Esophagus muscularis mucosa (tissue), 4 donors: Measurements from ENCODE around the gene SFMBT1.

Experiments
- EP300 ChIP-seq: sonication (generic); formaldehyde crosslinking; IDR thresholded peaks from one replicate; pipeline ENCODE4 v1.6.1; 2017; ENCODE audit warnings: antibody characterized with exemption
- POLR2A ChIP-seq: fragments of 450-650 bp; IDR thresholded peaks from one replicate; pipeline ENCODE4 v1.6.1; 2017; ENCODE audit warnings: antibody characterized with exemption, moderate library complexity, mild to moderate bottlenecking, low read depth
- TF ChIP-seq, protein P1 (sequence below), 3 experiments: fragments of 200-600 bp in 2 of 3; fragments of 450-650 bp in 1 of 3; sonication (generic) in 2 of 3; IDR thresholded peaks; one replicate each; pipeline ENCODE4 v1.5.1; 2017 to 2019; ENCODE audit warnings: antibody characterized with exemption in 3 of 3, mild to moderate bottlenecking in 2 of 3, moderate library complexity in 1 of 3

DNA sequence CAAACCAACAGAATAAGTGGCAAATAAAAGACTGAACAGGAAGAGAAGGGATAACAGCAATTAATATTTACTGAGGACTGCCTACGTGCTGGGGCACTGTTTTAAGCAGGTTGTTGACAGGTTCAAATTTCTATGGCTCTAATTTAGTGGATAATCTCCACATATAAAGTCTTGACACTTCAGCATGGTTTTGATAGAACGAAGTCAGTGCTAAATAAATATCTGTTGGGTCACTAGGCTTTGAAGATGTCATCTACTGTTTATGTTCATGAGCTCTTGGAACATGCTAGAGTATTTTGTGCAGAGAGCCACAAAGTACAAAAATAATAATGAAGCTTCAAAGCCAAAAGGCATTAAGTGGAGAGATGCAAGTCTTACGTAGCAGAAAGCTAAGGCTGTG lies 74.0 kb downstream of the SFMBT1 start:
- TF ChIP-seq EP300 (no peak), POLR2A (no peak)
- TF ChIP-seq, protein P1, sequence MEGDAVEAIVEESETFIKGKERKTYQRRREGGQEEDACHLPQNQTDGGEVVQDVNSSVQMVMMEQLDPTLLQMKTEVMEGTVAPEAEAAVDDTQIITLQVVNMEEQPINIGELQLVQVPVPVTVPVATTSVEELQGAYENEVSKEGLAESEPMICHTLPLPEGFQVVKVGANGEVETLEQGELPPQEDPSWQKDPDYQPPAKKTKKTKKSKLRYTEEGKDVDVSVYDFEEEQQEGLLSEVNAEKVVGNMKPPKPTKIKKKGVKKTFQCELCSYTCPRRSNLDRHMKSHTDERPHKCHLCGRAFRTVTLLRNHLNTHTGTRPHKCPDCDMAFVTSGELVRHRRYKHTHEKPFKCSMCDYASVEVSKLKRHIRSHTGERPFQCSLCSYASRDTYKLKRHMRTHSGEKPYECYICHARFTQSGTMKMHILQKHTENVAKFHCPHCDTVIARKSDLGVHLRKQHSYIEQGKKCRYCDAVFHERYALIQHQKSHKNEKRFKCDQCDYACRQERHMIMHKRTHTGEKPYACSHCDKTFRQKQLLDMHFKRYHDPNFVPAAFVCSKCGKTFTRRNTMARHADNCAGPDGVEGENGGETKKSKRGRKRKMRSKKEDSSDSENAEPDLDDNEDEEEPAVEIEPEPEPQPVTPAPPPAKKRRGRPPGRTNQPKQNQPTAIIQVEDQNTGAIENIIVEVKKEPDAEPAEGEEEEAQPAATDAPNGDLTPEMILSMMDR (IDR thresholded peaks at IDR 0.05) = no peak
